NOMO-1 (cell line): ENCODE measurements around the gene XCL1.
"Not testable (repeated sequence)": the region's sequence is repeated elsewhere in the genome, so short reads cannot be mapped to it uniquely, and the experiment has no call there.

Source experiments
- DNase-seq, 2 experiments: peaks; one replicate each; lab custom pipeline; 2025; ENCODE audit not compliant: unreplicated experiment in 2 of 2; lab: John Stamatoyannopoulos, UW

The XCL1 gene

GRCh38 chr1:168567007-168567406, 9.4 kb upstream of the XCL1 start:
- peak; percentile 33 to 65 for DNase-seq

GRCh38 chr1:168567568-168567967, 8.8 kb upstream of the XCL1 start:
- DNase-seq = no peak

- no peak for DNase-seq
Observed at GRCh38 chr1:168568346-168568745, 8.1 kb upstream of the XCL1 start.

GRCh38 chr1:168570652-168571051, 5.8 kb upstream of the XCL1 start:
- no peak for DNase-seq

GRCh38 chr1:168572633-168573032, 3.8 kb upstream of the XCL1 start:
- no peak for DNase-seq

GRCh38 chr1:168574234-168574633, 2.2 kb upstream of the XCL1 start:
- peak in 1 of 2 experiments; percentile 41 for DNase-seq

GRCh38 chr1:168578531-168579185, 2.3 kb downstream of the XCL1 start:
- not testable (repeated sequence) for DNase-seq

- DNase-seq = not testable (repeated sequence)
Observed at GRCh38 chr1:168580290-168580689, 3.9 kb downstream of the XCL1 start.

GRCh38 chr1:168580991-168581390, 4.6 kb downstream of the XCL1 start:
- not testable (repeated sequence) for DNase-seq

GRCh38 chr1:168581817-168582572, 5.6 kb downstream of the XCL1 start:
- no peak for DNase-seq

GRCh38 chr1:168582688-168583336, 6.4 kb downstream of the XCL1 start:
- DNase-seq = no peak

- DNase-seq = no peak
Observed at GRCh38 chr1:168583571-168583970, 7.2 kb downstream of the XCL1 start.

GRCh38 chr1:168585191-168585590, 8.8 kb downstream of the XCL1 start:
- DNase-seq = no peak

- no peak for DNase-seq
Observed at GRCh38 chr1:168585937-168586336, 9.5 kb downstream of the XCL1 start.

GRCh38 chr1:168589167-168589566, 12.8 kb downstream of the XCL1 start:
- no peak for DNase-seq

GRCh38 chr1:168591066-168591465, 14.7 kb downstream of the XCL1 start:
- no peak for DNase-seq

GRCh38 chr1:168591641-168592250, 15.3 kb downstream of the XCL1 start:
- DNase-seq = no peak

- not testable (repeated sequence) for DNase-seq
Observed at GRCh38 chr1:168595403-168595802, 19.0 kb downstream of the XCL1 start.

- no peak for DNase-seq
Observed at GRCh38 chr1:168598125-168598524, 21.7 kb downstream of the XCL1 start.

- no peak for DNase-seq
Observed at GRCh38 chr1:168598892-168599291, 22.5 kb downstream of the XCL1 start.

GRCh38 chr1:168599641-168600040, 23.2 kb downstream of the XCL1 start:
- DNase-seq = no peak
